HepG2 (cell line): ENCODE data around the gene CREBBP. TPM values are rescaled to one million over a fixed set of nuclear protein-coding genes. Genes with fewer than 3 reads are reported as not detected.

Source experiments
- CSRNP2 ChIP-seq: sonication (generic); formaldehyde crosslinking; conservative IDR thresholded peaks from 2 replicates; pipeline ENCODE4 v1.8.0; 2022; ENCODE audit warnings: low read depth, missing genetic modification reagents
- ELF3 ChIP-seq: IDR thresholded peaks from 2 replicates; pipeline ENCODE4 v1.6.1; 2016; ENCODE audit warnings: missing genetic modification reagents, missing compliant biosample characterization
- FOXM1 ChIP-seq: sonication (generic); formaldehyde crosslinking; IDR thresholded peaks from 2 replicates; pipeline ENCODE4 v1.5.0; 2020; ENCODE audit warnings: missing genetic modification reagents
- HNRNPLL ChIP-seq: fragments of 200-400 bp; formaldehyde crosslinking; IDR thresholded peaks from 2 replicates; pipeline ENCODE4 v1.6.1; 2017; ENCODE audit warnings: mild to moderate bottlenecking, low read depth, low read length; ENCODE audit not compliant: poor library complexity, severe bottlenecking
- MED8 ChIP-seq: sonication (generic); formaldehyde crosslinking; IDR thresholded peaks from 2 replicates; pipeline ENCODE4 v1.8.1; 2023; ENCODE audit warnings: mild to moderate bottlenecking, missing genetic modification reagents; ENCODE audit not compliant: insufficient replicate concordance
- MXD1 ChIP-seq: sonication (generic); formaldehyde crosslinking; IDR thresholded peaks from 2 replicates; pipeline ENCODE4 v1.4.0; 2020; ENCODE audit warnings: mild to moderate bottlenecking, missing genetic modification reagents
- MXI1 ChIP-seq: IDR thresholded peaks from 3 replicates; pipeline ENCODE4 v1.6.1; 2012; ENCODE audit warnings: low read depth, low read length, inconsistent platforms, borderline replicate concordance
- ONECUT2 ChIP-seq: sonication (generic); formaldehyde crosslinking; IDR thresholded peaks from 2 replicates; pipeline ENCODE4 v1.4.0; 2020; ENCODE audit warnings: missing genetic modification reagents
- RXRA ChIP-seq: sonication (generic); formaldehyde crosslinking; IDR thresholded peaks from 2 replicates; pipeline ENCODE4 v1.5.1; 2020; ENCODE audit warnings: missing genetic modification reagents
- SMAD9 ChIP-seq: sonication (generic); formaldehyde crosslinking; IDR thresholded peaks from 2 replicates; pipeline ENCODE4 v1.5.1; 2020; ENCODE audit warnings: mild to moderate bottlenecking, missing genetic modification reagents
- SOX5 ChIP-seq: IDR thresholded peaks from 2 replicates; pipeline ENCODE4 v1.6.1; 2016; ENCODE audit warnings: borderline replicate concordance
- SRF ChIP-seq: IDR thresholded peaks from 2 replicates; pipeline ENCODE4 v1.6.1; 2011; ENCODE audit warnings: mild to moderate bottlenecking, low read depth, low read length, moderate library complexity
- ZBTB2 ChIP-seq: sonication (generic); formaldehyde crosslinking; IDR thresholded peaks from 2 replicates; pipeline ENCODE4 v1.8.0; 2022; ENCODE audit warnings: low read depth, missing genetic modification reagents
- ZNF264 ChIP-seq: sonication (generic); formaldehyde crosslinking; IDR thresholded peaks from 2 replicates; pipeline ENCODE4 v1.4.0; 2020; ENCODE audit warnings: missing genetic modification reagents
- ZNF337 ChIP-seq: sonication (generic); formaldehyde crosslinking; IDR thresholded peaks from 2 replicates; pipeline ENCODE4 v1.5.1; 2020; ENCODE audit warnings: missing genetic modification reagents, low read depth, mild to moderate bottlenecking, borderline replicate concordance
- ZNF563 ChIP-seq: sonication (generic); formaldehyde crosslinking; IDR thresholded peaks from 2 replicates; pipeline ENCODE4 v1.8.0; 2022; ENCODE audit warnings: mild to moderate bottlenecking, moderate library complexity, missing genetic modification reagents
- ZNF646 ChIP-seq: sonication (generic); formaldehyde crosslinking; IDR thresholded peaks from 2 replicates; pipeline ENCODE4 v1.9.0; 2021; ENCODE audit warnings: mild to moderate bottlenecking, missing genetic modification reagents
- ZNF776 ChIP-seq: sonication (generic); formaldehyde crosslinking; IDR thresholded peaks from 2 replicates; pipeline ENCODE4 v1.4.0; 2020; ENCODE audit warnings: mild to moderate bottlenecking, missing genetic modification reagents
- ZNF816 ChIP-seq: sonication (generic); formaldehyde crosslinking; IDR thresholded peaks from 2 replicates; pipeline ENCODE4 v1.8.0; 2022; ENCODE audit warnings: missing genetic modification reagents, mild to moderate bottlenecking, borderline replicate concordance
- ZSCAN22 ChIP-seq: sonication (generic); formaldehyde crosslinking; IDR thresholded peaks from 2 replicates; pipeline ENCODE4 v1.4.0; 2020; ENCODE audit warnings: mild to moderate bottlenecking, missing genetic modification reagents
- polyA plus RNA-seq, 8 experiments: library from polyadenylated mRNA; depleted of rRNA in 3 of 8; stranded (reverse) in 7 of 8; unstranded in 1 of 8; fragments of >200 nt; fragmentation: Illumina TruSeq in 4 of 8; extraction: Trizol in 4 of 8; gene quantifications; 2 replicates each; pipeline versions ENCODE4 v1.2.1 to v1.2.3, GENCODE V29; 2011 to 2016; ENCODE audit warnings: low read depth in 4 of 8, missing spikeins in 1 of 8, mixed read lengths in 1 of 8; ENCODE audit not compliant: insufficient read depth in 1 of 8
- total RNA-seq, 5 experiments: library from RNA; depleted of rRNA; stranded (reverse); fragments of >200 nt; fragmentation: Illumina TruSeq; extraction: Trizol; gene quantifications; 2 replicates each; pipeline ENCODE4 v1.2.3, GENCODE V29; 2016; ENCODE audit warnings: low read depth in 1 of 5

The CREBBP gene
- total and polyA plus RNA-seq, 2 of the 13 experiments (the other 11 are each of a cell fraction or from before 2014, with no cell fraction given): 5.3 to 10.4 TPM

GRCh38 chr16:3857189-3858043, 23.1 kb downstream of the CREBBP start (continued):
- TF ChIP-seq ZNF563 (no peak), ZNF776 (CRISPR knock-in tag) (no peak), SRF (no peak), CSRNP2 (no peak), RXRA (no peak), ZBTB2 (CRISPR knock-in tag) (no peak), ZNF816 (CRISPR knock-in tag) (no peak), FOXM1 (CRISPR knock-in tag) (no peak), HNRNPLL (no peak), MED8 (CRISPR knock-in tag) (no peak), ZNF646 (CRISPR knock-in tag) (peak; percentile 93), MXI1 (peak; percentile 84; the same call in 2 of the 3 replicates), ZSCAN22 (CRISPR knock-in tag) (no peak), ZNF337 (CRISPR knock-in tag) (no peak), SMAD9 (CRISPR knock-in tag) (no peak), MXD1 (no peak), ZNF264 (CRISPR knock-in tag) (no peak), ELF3 (CRISPR knock-in tag) (peak; percentile 23; the same call in 1 of the 2 replicates), ONECUT2 (CRISPR knock-in tag) (no peak), SOX5 (peak; percentile 78)
